GM19238 (cell line): Measurements from ENCODE around the gene RAPSN.

Experiments used
- DNase-seq: peaks from one replicate; pipeline ENCODE4 v3.0.0; 2011; ENCODE audit warnings: low spot score; ENCODE audit not compliant: insufficient read length

The RAPSN gene

GRCh38 chr11:47408598-47409439, 40.1 kb downstream of the RAPSN start:
- DNase-seq, result no peak

GRCh38 chr11:47407746-47408590, 41.0 kb downstream of the RAPSN start, which contains the start of gene SLC39A13:
TSS of gene SLC39A13 (plus strand) at chr11:47408590. CDS start at chr11:47410095, 1,505 bp downstream.
- peak; percentile 98 for DNase-seq

- no peak for DNase-seq
These were observed 41.8 kb downstream of the RAPSN start for GRCh38 chr11:47406896-47407745.

- DNase-seq, result no peak
These were observed 45.4 kb downstream of the RAPSN start for GRCh38 chr11:47403571-47403970.

GRCh38 chr11:47403135-47403534, 45.8 kb downstream of the RAPSN start:
- DNase-seq, result no peak

- DNase-seq, result no peak
These were observed 48.1 kb downstream of the RAPSN start for GRCh38 chr11:47400768-47401279.

GRCh38 chr11:47399860-47400767, 48.8 kb downstream of the RAPSN start:
- peak; percentile 68 for DNase-seq

GRCh38 chr11:47398551-47398950, 50.4 kb downstream of the RAPSN start:
- DNase-seq, result no peak

- DNase-seq, result no peak
These were observed 50.9 kb downstream of the RAPSN start for GRCh38 chr11:47398011-47398410.

GRCh38 chr11:47396049-47396320, 53.0 kb downstream of the RAPSN start:
- no peak for DNase-seq

GRCh38 chr11:47395223-47396048, 53.5 kb downstream of the RAPSN start:
- DNase-seq, result no peak

- peak; percentile 83 for DNase-seq
These were observed 54.4 kb downstream of the RAPSN start for GRCh38 chr11:47394322-47395222.

GRCh38 chr11:47394050-47394321, 55.0 kb downstream of the RAPSN start:
- no peak for DNase-seq

- peak; percentile 26 for DNase-seq
These were observed 55.5 kb downstream of the RAPSN start for GRCh38 chr11:47393163-47394049.

- peak; percentile 0 for DNase-seq
These were observed 56.3 kb downstream of the RAPSN start for GRCh38 chr11:47392546-47393162.

GRCh38 chr11:47391711-47392432, 57.1 kb downstream of the RAPSN start:
- no peak for DNase-seq
